Activated CD4-positive, alpha-beta T cell treated with anti-CD3 and anti-CD28 coated beads, Interleukin-2, amount 50 U/mL, for 1 hour (primary cell): Measurements from ENCODE around the gene BSG.
"Not testable (repeated sequence)": the region's sequence is repeated elsewhere in the genome, so short reads cannot be mapped to it uniquely, and the experiment has no call there.

ENCODE experiments used
- DNase-seq: peaks from one replicate; pipeline ENCODE4 v3.0.0-alpha.2; 2020

BSG gene

DNA sequence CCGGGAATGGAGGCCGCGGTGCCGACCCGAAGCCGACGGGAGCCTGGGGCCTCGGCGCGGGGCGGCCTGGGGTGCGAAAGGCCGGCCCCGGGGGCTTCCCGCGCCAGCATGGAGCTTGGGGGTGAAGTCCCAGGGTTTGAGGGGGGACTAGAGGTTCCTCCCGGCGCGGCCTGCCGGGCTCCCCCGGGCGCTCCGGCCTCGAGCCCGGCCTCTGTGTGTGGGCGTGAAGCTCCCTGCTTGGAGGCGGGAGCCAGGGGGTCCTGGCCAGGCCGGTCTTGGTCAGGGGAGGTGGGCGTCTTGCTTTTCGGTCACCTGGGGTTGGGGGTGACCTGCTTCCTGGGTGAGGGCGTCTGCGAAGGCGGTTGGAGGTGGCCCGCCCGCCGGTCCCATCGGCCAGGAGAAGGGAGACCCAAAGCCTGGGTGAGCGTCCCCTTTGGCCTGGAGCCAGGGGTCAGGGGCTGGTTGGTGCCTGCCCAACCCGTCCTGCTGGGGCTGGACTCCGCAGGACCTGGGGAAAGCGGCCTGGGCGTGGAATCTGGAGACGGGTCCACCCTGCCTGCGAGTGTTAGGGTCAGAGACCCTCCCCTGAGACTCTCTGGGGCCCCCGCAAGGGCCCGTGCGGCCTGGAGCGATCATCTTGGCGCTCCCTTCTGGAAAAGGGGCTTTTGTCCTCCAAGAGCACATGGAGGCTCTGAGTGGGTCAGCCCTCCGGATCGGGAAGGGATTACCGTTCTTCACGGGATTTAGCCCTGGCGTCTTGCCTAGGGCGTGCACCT lies 535 bp downstream of the BSG start:
- no peak for DNase-seq

DNA sequence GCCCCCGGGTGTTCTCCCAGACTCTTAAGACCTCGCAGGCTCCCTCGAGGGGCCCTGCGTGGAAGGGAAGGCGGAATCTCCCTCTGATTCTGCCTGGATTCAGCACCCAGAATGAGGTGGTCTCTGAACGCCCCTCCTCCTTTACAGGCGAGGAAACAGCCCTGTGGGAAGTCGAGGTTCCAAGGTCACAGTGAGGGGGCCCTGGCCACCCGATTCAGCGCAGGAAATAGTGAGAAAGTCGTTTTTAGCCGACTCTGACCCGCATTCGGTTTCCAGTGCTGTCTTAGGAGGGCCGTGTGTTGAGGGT lies 1.1 kb downstream of the BSG start:
- no peak for DNase-seq

DNA sequence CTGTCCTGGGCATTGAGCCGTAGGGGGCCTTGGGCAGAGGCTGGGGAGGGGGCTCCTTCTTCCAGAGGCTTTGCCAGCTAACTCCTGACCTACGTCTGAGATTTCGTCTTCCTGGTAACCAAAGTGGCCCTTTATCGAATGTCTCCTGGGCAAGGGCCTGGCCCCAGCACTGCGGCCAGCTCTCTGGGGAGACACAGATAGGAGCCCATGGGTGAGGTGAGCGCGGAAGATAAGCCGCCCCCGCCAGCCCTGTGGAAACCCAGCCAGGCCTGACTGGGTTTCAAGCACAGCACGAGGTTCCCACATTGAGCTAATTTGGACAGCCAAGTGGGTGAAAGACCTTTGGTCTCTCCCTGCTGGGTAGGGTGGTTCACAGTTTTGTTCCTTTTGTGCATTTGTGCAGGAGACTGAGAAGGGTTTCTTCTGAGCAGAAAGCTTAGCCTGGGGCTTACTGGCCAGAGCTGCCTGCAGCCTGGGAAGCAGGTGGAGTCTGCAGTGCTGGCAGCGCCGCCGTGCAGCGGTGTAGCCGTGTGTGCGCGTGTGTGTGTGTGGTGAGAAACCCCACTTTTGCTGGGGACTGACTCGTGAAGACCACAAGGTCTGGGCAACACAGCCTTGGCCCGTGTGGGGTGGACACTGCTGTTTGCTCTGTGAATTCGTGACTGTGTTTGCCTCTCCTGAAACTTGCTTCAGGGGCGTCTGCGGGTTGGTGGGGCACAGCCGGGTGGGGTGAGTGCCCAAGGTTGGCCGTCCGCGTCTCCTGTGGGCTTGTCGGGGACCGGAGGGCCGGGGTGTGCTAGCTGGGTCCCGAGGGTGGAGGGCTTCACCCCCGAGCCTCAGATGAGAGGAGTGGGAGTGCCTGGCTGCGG lies 2.5 kb downstream of the BSG start:
- no peak for DNase-seq

DNA sequence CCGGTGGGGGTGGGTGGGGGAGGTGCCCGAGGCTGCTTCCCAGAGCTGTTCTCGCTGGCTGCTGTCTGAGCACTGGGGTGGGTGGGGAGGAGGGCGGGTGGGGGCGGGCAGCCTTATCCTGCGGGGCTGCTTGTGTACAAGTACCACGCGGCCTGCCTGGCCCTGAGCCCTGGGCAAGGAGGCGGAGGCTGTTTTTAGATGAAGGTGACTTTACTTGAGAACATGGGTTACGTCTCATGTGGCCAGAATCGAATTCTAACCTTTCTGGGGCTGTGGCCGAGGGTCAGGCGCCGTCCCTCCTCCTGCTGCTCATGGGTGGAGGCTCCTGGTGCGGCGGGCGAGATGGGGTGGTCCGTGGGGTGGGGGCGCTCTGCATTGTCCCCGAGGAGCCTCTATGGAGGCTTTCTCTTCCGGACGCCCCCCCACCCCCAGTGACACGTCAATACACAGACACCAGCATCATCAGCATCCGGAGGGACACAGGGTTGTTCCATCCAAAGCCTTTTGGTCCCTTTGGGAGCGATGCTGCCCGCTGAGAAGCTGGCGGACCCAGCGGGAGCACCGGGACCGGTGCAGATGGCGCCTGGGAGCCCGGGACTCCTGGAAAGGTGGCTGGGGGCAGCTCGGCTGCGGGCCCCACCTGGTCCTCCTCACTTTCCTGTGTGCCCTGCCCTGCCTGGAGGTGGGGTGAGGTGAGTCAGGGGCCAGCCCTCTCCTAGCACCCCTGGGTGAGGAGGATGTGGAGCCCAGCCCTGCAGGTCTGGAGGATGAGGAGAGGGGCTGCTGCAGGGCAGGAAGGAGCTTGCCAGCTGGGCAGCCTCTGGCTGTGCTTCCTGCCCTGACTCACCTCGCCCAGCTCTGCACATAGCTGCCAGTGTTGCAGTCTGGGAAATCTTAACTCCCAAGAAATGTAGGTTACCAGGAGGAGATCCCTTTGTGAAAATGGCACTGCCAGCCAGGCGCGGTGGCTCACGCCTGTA lies 3.4 kb downstream of the BSG start:
- no peak for DNase-seq

DNA sequence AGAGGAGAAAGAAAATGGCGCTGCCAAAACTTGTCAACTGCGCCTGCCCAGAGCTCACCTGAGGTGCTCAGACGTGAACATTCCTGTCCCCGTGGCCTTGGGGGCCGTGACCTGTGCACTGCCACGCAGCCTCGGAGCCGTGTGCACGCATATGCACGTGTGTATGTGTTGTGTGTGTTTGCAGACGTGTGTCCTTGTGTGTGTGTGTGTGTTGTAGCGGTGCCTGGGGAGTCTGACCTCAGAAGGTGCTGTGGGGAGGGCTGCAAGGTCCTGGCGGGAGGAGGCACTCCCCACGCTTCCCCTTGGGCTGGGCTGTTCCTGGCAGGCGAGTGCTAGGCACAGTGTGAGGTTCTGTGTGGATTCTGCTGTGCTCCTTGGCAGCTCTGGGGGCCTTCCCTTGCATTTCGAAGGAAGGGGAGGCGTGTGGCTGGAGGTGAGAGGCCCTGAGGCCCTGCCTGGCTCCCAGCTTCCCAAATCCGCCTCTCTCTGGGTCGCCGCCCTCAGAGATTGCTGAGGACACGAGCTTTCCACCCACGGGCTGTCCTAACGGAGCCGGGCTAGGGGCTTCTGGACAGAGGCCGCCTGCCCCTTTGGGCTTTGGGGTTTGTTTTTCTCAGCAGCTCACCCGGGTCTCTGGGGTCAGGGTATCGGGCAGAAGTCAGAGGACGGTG lies 4.5 kb downstream of the BSG start:
- no peak for DNase-seq

DNA sequence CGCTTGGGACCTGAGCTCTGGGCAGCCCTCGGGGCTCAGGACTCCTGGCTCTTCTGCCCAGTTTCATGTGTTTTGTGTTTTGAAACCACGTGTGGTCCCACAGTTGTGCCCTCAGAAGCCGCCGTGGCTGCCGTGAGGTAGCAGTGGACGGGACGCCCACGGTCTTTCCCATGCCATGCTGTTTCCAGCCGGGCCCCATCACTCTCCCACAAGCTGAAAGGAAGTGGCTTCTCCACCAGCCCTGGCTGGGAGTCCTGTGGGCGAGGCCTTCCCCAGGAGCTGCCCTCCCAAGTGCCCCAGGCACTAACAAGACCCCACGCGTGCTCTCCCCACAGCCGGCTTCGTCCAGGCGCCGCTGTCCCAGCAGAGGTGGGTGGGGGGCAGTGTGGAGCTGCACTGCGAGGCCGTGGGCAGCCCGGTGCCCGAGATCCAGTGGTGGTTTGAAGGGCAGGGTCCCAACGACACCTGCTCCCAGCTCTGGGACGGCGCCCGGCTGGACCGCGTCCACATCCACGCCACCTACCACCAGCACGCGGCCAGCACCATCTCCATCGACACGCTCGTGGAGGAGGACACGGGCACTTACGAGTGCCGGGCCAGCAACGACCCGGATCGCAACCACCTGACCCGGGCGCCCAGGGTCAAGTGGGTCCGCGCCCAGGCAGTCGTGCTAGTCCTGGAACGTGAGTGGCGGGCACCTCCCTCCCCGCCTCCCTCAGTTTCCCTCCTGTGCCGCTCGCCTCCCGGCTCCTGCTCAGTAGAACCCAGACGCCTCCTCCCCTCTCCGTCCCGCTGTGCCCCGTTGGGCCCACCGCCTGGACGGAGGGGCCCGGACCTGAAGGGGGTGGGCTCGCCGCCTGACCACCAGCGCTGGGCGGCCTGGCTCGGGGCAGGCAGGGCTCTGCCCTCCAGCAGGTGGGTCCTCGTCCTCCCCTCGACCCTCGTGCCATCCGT lies 5.3 kb downstream of the BSG start:
- DNase-seq, result no peak

DNA sequence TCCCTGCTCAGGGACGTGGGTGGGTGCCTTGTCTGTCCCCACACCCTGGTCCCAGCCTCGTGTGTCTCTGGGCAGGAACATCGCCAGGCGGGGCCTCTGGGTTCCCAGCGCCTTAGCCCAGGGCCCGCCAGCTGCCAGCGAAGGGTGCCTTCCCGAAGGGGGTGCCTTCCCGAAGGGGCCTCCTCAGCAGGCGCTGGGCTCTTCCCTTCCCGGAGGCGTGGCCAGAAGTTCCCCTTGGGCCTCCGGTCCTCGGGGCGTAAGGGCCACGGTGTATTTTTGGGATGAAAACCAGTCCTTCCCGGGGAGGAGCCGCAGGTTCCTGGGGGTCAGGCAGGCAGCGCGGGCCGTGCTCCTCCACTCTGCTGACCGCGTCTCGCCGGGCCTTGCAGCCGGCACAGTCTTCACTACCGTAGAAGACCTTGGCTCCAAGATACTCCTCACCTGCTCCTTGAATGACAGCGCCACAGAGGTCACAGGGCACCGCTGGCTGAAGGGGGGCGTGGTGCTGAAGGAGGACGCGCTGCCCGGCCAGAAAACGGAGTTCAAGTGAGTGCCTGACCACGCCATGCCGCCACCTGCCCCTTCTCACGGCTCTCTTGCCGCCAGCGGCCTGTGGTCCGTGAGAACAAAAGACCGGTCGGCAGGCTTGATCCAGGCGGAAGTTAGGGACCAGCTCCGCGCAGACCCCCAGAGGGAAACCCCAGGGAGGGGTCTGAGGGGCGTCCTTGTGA lies 6.9 kb downstream of the BSG start:
- no peak for DNase-seq

DNA sequence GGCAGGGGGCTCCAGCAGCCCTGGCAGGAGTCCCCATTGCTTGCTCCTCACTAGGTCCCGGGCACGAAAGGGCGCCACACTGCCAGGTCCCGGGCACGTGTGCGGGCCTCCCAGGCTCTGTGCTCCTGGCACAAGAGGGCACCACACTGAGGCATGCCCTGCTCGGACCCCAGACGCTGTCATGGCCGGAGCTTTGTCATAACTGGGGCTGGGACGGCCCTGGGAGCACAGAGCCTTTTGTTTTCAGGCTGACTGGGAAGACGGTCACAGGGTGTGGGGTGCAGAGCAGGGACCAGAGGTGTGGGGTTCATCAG lies 7.4 kb downstream of the BSG start:
- DNase-seq, result no peak

DNA sequence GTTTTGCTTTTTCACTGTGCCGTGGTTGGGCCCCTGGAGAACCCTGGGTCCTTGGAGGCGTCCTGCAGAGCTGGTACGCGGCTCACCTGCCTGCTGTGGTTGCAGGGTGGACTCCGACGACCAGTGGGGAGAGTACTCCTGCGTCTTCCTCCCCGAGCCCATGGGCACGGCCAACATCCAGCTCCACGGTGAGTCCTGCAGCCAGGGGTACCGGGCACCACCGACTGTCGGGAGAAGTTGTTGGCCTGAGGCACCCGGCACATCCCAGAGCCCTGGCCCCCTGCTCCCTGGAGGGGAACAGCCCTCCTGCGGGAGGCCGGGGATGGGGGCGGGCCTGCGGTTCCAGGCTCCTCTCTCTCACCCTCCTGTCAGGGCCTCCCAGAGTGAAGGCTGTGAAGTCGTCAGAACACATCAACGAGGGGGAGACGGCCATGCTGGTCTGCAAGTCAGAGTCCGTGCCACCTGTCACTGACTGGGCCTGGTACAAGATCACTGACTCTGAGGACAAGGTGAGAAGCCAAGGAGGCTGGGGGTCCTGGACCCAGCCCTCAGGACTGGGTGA lies 8.0 kb downstream of the BSG start:
- no peak for DNase-seq

DNA sequence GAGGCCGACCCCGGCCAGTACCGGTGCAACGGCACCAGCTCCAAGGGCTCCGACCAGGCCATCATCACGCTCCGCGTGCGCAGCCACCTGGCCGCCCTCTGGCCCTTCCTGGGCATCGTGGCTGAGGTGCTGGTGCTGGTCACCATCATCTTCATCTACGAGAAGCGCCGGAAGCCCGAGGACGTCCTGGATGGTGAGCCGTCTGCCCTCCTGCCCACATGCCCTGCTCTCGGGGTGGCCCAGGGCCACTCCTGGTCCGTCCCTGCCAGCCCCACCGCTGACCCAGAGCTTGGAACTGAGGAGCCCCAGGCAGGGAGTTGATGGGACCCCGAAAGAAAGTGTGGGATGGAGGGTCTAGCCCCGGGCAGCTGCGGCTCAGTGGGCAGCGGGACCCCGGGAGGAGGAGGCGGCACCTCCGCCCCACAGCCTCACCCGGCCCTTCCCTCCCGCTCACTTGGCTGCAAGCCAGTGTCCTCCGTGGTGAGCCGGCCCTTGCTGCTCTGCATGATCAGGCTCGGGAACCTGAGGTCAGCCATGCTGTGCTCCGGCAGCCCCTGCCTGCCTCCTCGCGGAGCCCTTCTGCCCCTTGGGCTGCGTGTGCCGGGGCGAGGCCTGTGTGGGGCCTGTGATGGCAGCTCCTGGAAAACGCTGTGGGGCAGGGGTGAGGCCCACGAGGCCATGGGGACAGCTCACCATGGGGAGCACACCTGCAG lies 9.2 kb downstream of the BSG start:
- DNase-seq, result no peak

DNA sequence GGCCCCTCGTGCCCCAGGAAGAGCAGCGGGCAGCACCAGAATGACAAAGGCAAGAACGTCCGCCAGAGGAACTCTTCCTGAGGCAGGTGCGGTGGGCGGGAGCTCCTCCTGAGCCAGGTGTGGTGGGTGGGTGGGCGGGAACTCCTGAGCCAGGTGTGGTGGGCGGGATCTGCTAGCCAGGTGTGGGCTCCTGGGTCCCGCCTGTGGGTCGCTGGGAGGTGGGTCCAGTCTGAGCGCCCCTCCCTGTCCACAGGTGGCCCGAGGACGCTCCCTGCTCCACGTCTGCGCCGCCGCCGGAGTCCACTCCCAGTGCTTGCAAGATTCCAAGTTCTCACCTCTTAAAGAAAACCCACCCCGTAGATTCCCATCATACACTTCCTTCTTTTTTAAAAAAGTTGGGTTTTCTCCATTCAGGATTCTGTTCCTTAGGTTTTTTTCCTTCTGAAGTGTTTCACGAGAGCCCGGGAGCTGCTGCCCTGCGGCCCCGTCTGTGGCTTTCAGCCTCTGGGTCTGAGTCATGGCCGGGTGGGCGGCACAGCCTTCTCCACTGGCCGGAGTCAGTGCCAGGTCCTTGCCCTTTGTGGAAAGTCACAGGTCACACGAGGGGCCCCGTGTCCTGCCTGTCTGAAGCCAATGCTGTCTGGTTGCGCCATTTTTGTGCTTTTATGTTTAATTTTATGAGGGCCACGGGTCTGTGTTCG lies 10.3 kb downstream of the BSG start:
- DNase-seq, result no peak

DNA sequence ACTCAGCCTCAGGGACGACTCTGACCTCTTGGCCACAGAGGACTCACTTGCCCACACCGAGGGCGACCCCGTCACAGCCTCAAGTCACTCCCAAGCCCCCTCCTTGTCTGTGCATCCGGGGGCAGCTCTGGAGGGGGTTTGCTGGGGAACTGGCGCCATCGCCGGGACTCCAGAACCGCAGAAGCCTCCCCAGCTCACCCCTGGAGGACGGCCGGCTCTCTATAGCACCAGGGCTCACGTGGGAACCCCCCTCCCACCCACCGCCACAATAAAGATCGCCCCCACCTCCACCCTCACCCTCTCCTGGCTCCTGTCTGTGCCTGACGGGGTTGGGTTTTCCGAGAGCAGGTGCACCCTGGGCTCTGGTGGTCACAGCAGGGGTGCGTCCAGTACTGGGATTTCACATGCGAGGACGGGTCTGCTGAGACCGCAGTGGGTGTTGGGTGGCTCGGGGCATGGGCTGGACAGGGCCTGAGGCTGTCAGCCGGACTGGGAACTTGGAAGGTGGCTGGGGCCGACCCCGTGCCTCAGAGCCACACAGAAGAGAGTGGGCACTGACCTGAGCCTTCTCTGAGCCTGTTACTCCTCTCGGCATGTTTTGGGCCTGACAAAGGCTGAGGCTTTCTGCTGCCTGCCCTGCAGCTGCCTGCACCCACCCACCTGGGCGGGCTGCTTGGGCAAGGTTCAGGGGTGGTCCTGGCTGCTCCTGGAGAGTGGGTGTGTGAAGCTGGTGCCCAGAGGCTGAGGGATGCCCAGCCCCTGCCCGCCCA lies 11.0 kb downstream of the BSG start:
- DNase-seq, result no peak

DNA sequence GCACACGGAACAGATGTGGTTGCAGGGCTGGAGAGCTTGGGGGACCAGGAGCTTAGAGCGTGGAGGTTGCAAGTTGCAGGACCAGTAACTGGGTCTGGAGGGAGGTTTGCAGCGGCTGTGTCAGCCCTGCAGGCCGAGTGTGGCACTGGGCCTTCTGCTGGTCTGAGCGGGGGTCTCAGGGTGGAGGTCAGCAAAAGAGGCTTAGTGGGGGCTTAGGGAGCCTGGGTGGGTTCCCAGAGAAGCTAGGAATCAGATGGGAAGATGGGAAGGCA lies 11.5 kb downstream of the BSG start:
- DNase-seq, result no peak

DNA sequence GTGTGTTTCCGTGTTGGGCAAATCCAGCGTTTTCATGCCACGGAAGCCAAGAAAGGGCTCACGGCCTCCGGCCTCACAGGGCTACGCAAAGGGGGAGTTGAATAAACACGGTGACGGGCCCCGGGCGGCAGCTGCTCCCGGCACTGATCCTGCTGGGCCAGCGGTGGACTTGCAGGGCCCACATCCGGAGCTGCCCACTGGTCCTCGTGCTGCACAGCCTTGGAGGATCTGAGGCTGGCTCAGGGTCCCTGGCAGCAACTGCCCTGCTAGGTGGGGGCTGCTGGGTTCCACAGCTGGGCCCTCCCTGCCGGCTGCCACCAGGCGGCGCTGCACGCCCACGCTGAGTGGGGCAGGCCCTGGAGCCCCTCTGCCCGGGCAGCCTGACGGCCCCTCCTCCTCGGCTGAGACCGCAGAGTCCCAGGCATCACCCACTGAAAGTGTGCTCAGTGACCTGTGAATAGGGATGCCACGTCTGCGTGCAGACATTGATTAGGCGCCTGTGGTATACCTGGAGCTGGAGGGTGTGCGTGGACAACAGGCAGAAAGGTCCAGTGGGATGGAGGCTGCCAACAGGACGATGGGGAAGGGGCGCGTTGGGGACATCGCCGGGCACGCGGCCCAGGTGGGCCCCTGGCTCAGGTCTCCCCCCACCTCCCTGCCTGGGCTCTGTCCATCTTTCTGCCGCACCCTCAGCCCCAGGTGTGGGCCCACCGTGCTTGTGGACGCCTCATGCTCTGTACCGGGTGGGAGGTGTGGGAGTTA lies 12.0 kb downstream of the BSG start:
- peak; percentile 64 for DNase-seq

DNA sequence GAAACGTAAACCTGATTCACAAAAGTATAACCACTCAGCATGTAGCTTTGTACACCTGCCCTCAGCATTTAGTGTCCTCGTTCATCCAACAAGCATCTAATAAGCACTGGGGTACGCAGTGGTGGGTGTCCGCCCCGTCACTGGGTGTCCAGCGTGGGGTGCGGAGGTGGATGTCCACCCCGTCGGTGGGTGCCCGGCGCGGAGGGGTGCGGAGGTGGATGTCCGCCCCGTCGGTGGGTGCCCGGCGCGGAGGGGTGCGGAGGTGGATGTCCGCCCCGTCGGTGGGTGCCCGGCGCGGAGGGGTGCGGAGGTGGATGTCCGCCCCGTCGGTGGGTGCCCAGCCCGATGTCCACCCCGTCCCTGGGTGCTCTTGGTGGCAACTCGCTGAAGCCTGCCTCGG lies 12.8 kb downstream of the BSG start:
- DNase-seq, result not testable (repeated sequence)

DNA sequence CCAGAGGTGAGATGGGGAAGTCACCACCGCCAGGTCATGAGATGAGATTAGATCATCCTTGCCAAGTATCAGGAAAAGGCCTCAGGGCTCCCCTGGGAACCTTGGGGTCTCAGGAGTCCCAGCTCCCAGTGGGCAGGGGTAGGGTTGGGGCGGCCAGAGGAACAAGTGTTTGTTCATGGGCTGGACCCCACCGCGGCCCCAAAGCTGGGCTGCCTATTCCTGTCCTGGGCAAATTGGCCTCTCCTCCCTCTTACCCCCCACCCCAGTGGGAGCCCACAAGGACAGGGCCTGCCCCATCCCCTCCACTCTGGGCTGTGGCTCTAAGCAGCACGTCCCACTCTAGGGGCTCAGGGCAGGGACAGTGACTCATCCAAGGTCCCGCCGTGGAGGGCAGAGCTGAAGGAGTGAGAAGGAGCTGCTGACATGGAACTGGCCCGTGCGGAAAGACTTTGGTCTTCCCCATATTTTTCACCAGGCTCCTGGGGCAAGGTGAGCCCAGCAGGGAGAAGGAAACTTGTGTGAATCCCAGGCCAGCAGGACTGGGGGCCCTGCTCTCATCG lies 13.2 kb downstream of the BSG start:
- no peak for DNase-seq

DNA sequence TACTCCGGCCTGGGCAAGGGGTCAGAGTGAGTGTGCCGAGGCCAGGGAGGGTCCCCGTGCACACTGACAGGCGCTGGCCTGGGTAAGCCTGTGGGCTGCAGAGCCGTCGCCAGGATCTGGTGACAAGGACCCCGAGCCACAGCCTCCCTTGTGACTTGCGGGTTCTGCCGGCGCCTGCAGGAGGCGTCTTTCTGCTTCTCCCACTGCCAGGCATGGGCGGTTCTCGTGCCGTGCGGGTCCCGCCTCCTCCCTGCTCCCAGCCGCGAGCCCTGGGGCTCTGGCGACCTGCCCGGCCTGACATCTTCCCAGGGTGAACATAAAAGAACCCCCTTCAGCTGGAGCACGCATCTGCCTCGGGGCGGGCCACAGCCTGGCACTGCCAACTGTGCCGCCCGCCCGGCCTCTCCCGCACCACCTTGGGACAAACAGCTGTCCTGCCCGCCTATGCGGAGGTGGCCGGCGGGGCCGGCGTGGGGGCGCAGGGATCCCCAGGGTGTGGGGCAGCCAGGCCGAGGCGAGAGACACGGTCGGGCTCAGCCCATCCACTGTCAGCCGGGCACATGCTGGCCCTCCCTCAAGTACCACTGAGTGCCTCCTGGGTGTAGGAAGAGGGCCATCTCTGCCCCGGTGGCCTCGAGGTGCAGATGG lies 15.8 kb downstream of the BSG start:
- peak; percentile 62 for DNase-seq
